ENCODE results near the gene TMEM81.

DNA sequence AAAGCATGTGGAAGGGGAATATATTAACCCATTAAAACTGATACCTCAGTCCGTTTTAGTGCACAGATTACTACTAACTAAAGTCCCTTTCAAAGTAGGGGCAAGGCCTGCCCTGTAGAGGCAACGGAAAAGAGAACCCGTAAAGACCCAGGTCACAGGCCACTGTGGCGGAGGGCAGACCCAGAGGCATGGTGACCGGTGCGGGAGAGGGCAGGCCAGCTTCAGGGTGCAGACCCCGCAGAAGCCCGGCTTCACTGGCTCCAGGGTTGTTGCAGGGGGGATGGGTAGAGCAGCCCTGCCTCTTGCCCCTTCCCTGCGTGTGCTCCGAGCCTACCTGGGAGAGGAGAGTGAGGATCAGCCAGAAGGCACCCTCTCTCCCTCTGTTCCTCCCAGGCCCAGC lies 23.5 kb downstream of the TMEM81 start:
- TF ChIP-seq CTCF (IDR thresholded peaks at IDR 0.05) (no peak), POLR2A (IDR thresholded peaks at IDR 0.05) (no peak), POLR2AphosphoS5 (IDR thresholded peaks at IDR 0.05) (no peak), EP300 (IDR thresholded peaks at IDR 0.05) (no peak)

Data from gastroesophageal sphincter (tissue), 3 donors.